Measurements from ENCODE around the gene APBA2. TPM values are rescaled to one million over a fixed set of nuclear protein-coding genes. Genes with fewer than 3 reads are reported as not detected.

APBA2 gene
- total and polyA plus RNA-seq, 2 of the 13 experiments (the other 11 are each of a cell fraction or from before 2014, with no cell fraction given), result 0.62 to 2.3 TPM

DNA sequence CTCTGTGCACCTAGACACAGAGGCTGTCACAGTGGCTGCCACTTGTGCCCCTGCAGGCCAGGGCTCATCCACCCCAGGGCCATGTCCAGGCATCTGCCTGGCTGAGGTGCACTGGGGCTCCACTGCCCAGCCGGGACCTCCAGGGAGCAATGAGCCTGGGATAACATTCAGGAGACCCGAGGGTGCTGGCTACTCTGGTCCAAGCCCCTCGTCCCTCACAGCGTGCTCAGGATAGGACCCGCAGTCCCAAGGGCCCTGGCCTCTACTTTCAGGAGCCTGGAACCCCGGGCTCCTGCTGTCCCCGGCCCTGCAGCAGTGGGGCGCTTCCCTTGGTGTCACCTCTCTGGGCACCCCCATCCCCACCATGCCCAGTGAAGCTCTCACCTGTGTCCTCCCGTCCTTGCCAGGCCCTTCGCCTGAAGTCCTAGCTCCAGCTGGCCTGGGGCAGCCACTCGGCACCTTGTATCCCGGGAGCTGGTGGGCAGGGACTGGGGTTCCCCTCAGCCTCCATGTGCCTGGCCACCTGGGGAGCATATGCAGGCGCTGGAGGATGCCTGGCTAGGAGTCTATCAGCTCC is 226.0 kb downstream of the APBA2 start (continued):
- TF ChIP-seq, protein P1, sequence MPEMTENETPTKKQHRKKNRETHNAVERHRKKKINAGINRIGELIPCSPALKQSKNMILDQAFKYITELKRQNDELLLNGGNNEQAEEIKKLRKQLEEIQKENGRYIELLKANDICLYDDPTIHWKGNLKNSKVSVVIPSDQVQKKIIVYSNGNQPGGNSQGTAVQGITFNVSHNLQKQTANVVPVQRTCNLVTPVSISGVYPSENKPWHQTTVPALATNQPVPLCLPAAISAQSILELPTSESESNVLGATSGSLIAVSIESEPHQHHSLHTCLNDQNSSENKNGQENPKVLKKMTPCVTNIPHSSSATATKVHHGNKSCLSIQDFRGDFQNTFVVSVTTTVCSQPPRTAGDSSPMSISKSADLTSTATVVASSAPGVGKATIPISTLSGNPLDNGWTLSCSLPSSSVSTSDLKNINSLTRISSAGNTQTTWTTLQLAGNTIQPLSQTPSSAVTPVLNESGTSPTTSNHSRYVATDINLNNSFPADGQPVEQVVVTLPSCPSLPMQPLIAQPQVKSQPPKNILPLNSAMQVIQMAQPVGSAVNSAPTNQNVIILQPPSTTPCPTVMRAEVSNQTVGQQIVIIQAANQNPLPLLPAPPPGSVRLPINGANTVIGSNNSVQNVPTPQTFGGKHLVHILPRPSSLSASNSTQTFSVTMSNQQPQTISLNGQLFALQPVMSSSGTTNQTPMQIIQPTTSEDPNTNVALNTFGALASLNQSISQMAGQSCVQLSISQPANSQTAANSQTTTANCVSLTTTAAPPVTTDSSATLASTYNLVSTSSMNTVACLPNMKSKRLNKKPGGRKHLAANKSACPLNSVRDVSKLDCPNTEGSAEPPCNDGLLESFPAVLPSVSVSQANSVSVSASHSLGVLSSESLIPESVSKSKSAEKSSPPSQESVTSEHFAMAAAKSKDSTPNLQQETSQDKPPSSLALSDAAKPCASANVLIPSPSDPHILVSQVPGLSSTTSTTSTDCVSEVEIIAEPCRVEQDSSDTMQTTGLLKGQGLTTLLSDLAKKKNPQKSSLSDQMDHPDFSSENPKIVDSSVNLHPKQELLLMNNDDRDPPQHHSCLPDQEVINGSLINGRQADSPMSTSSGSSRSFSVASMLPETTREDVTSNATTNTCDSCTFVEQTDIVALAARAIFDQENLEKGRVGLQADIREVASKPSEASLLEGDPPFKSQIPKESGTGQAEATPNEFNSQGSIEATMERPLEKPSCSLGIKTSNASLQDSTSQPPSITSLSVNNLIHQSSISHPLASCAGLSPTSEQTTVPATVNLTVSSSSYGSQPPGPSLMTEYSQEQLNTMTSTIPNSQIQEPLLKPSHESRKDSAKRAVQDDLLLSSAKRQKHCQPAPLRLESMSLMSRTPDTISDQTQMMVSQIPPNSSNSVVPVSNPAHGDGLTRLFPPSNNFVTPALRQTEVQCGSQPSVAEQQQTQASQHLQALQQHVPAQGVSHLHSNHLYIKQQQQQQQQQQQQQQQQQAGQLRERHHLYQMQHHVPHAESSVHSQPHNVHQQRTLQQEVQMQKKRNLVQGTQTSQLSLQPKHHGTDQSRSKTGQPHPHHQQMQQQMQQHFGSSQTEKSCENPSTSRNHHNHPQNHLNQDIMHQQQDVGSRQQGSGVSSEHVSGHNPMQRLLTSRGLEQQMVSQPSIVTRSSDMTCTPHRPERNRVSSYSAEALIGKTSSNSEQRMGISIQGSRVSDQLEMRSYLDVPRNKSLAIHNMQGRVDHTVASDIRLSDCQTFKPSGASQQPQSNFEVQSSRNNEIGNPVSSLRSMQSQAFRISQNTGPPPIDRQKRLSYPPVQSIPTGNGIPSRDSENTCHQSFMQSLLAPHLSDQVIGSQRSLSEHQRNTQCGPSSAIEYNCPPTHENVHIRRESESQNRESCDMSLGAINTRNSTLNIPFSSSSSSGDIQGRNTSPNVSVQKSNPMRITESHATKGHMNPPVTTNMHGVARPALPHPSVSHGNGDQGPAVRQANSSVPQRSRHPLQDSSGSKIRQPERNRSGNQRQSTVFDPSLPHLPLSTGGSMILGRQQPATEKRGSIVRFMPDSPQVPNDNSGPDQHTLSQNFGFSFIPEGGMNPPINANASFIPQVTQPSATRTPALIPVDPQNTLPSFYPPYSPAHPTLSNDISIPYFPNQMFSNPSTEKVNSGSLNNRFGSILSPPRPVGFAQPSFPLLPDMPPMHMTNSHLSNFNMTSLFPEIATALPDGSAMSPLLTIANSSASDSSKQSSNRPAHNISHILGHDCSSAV (CRISPR knock-in tag; IDR thresholded peaks at IDR 0.05; ENCODE audit: borderline replicate concordance), result no peak
- no peak for TF ChIP-seq SCMH1 (CRISPR knock-in tag; IDR thresholded peaks at IDR 0.05; ENCODE audit: borderline replicate concordance)
- no peak for TF ChIP-seq FOXM1 (CRISPR knock-in tag; IDR thresholded peaks at IDR 0.05)
- no peak for TF ChIP-seq SMAD9 (CRISPR knock-in tag; IDR thresholded peaks at IDR 0.05)
- no peak for TF ChIP-seq DNMT3B (CRISPR knock-in tag; conservative IDR thresholded peaks at IDR 0.05)

Measured in HepG2 (cell line).